GM10266 (cell line): ENCODE data around the gene PPP1R10.

ENCODE experiments used
- DNase-seq: peaks from one replicate; pipeline ENCODE4 v3.0.0; 2012; ENCODE audit errors: extremely low spot score
- CTCF ChIP-seq: IDR thresholded peaks from 2 replicates; pipeline ENCODE4 v1.5.1; 2012; ENCODE audit warnings: mild to moderate bottlenecking, low read depth; ENCODE audit not compliant: control insufficient read depth, insufficient read depth; ENCODE audit errors: missing control alignments

The PPP1R10 gene

DNA sequence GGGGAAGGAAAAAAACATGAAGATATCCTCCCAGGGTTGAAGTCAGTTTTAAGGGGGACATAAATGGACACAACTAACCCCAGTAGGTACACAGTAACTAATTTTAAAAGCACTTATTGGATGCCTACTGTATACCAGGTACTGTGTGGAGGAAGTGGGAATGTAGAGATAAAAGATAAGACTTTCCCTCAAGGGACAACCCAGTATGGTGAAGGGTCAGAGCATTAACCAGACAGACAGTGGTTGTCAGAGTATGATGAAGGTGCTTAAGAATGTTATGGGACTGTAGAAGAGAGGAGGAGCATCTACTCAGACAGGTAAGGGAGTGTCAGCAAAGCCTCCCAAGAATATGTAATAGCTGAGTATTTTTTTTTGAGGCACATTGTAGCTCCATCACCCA lies 44.9 kb downstream of the PPP1R10 start:
- TF ChIP-seq CTCF, result no peak
- no peak for DNase-seq

DNA sequence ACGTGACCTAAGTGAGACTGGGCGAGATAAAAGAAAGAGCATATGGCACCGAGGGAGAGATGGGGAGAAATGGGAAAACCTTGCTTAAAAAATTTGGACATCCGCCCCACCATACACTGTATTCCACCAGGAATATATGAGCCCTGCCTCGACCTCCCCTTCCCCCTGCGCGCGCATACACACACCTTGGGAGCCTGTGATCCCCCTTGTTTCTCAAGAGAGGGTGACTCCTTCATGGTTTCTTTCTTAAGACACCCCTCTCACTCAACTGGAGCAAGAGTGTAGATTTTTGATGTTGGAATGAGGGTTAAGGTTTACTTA lies 45.3 kb downstream of the PPP1R10 start:
- no peak for TF ChIP-seq CTCF
- DNase-seq, result no peak

DNA sequence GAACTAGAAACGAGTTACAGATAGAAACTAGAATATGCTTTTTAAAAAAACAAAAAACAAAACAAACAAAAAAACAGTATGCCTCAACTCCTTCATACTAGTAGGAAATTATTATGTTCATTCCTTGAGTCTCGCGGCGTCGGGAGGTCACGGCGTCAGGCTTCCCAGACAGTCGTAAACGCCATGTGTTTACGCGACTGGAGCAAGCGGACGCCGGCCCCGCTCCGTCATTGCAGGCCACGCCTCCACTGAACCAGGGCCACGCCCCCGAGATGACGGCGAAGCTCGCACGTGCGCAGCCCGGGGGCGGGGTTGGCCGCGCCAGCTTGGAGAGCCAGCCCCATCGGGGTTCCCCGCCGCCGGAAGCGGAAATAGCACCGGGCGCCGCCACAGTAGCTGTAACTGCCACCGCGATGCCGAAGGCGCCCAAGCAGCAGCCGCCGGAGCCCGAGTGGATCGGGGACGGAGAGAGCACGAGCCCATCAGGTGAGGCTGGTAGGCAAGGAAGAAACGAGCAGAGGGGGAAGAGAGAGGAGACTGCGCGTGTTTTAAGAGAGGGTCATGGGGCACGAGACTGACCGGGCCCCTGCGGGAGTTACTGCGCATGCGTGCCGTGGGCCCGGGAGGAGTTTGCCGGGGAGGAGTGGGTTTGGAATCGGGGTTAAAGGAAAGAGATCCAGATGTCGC lies 45.8 kb downstream of the PPP1R10 start, which contains the start of gene ABCF1:
TSS of gene ABCF1 (plus strand) at position 368 of the 687 bp plus-strand sequence. CDS start at position 414, 46 bp downstream.
- DNase-seq, result peak; percentile 96

DNA sequence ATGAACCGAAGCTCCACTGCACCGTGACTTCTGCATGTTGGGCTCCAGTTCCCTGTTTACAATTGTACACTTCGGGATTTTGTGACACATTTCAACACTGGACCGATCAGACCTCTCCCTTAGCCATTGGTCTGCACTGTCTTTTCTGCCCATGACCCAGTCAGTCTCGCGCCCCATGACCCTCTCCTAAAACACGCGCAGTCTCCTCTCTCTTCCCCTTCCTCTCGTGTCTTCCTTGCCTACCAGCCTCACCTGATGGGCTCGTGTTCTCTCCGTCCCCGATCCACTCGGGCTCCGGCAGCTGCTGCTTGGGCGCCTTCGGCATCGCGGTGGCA lies 46.3 kb downstream of the PPP1R10 start:
- no peak for DNase-seq
- no peak for TF ChIP-seq CTCF

More for the DNA sequence above, 45.8 kb downstream of the PPP1R10 start, which contains the start of gene ABCF1:
- TF ChIP-seq CTCF, result no peak

- no peak for DNase-seq
Measured at GRCh38 chr6:30570263-30570662, 46.8 kb downstream of the PPP1R10 start.

DNA sequence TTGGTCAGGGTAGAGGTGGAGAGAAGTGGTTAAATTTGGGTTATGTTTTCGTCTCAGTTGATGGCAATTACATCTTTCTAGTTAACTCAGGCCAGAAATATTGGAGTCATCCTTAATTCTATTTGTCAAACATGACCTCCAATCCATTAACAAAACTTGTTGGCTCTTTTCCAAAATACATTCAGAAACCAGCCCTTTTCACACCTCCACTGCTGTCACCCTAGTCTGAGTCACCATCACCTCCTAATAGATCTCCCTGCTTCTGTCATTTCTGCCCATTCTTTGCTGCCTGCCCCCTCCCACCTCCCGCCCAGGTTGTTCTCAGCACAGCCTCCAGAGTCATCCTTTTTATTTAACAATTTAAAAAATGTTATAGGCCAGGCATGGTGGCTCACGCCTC lies 48.8 kb downstream of the PPP1R10 start:
- DNase-seq, result no peak
- TF ChIP-seq CTCF, result no peak

More at GRCh38 chr6:30570263-30570662, 46.8 kb downstream of the PPP1R10 start:
- no peak for TF ChIP-seq CTCF

DNA sequence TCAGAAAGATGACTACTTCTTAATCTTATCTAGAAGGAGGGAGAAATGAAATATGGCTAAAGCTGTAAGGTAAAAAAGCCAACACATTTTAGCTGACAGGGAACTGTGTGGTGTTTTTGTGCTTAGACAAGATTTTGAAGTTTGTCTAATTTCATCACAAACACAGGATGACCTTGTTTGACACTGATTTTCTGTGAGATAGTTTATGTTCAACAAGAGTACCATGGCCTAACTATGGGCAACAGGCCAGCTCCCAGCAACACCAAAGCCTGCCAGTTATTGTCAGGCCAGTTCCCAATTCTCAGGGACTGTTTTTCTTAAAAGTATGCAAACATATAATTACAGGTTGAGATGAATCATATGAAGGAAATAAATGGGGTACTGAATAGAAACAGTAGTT lies 51.3 kb downstream of the PPP1R10 start:
- no peak for TF ChIP-seq CTCF
- no peak for DNase-seq
